CD4-positive, alpha-beta T cell treated with Interleukin-17A for 4 hours (primary cell): ENCODE results near the gene GCNT1.

ENCODE experiments used
- DNase-seq: peaks from one replicate; pipeline ENCODE4 v3.0.0-alpha.2; 2020; ENCODE audit warnings: mixed read lengths

Gene GCNT1

DNA sequence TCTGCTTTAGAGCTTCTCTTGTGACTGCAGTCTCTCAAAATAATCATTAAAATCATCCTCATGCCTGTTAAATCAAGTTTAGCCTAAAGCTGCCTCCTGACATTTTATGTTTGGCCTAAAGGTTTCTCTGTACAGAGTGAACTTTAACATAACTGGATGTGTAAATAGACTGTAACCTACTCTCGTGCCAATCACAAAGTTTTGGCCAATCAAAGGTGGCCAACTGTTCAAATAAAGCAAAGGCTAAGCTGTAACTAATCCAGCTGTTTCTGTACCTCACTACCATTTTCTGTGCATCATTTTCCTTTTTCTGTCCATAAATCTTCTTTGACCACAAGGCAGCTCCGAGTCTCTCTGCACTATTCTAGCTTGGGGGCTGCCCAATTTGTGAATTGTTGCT lies 86.2 kb downstream of the GCNT1 start:
- no peak for DNase-seq

DNA sequence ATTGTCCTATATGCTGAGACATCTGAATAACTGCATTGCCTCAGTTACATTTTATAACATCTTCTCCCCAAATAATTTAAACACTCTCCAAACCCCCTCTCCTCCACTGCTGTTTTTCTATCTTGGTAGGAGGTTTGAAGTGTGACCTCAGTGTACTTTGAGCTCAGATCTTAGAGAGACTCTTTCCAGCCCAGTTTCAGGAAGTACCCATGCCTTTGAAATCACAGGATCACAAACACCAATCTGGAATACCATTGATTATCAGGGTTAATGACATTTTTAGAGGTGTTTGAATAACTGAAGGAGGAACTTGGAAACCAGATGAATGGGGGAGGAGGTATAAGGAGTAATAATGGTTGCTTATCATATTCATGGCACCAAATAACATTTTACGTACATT lies 93.2 kb downstream of the GCNT1 start:
- DNase-seq = no peak

DNA sequence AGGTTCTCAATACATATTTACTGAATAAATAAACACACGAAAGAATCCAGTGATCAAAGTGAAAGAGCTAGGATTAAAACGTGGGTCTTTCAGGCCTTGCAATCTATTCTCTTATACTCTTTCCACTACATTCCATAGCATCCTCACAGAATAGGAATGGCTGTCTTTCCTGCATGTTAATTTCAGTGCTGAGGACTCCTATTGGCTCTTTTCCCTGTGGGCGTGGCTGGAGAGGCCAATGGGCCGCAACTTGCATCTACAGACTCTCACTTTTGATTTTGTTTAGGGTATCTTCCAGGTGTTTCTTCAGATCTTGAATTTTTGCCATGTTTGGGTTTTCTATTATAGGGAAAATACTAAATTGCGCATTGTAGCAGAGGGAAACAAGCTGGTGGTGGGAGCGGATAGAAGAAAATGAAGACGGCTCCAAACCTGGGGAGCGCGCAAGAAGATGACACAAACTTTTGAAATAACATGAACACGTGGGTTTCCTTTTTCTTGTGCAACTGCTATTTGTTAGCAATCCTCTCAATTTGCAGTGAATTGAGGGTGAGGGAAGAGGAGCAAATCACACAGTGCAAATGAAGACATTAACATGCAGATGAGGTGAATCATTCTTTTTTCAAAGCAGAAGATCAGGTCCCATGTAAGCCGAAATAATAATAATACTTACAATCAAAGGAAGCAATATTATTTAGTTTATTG lies 93.9 kb downstream of the GCNT1 start:
- no peak for DNase-seq

DNA sequence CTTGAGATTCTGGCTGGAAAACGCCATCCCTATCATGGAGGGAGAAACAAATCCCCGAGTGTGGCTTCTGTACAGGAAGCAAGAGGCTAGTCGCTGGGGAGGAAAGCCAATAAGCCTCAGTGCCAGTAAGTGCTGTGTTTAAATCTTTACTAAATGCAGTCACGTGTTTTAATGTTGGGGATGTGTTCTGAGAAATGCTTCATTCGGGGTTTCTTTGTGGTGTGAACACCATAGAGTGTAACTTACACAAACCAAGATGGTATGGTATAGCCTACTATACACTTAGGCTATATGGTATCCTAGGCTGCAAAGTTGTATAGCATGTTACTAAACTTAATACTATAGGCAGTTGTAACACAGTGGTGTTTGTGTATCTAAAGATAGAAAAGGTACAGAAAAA lies 94.7 kb downstream of the GCNT1 start:
- DNase-seq = no peak
